Activated naive CD4-positive, alpha-beta T cell treated with Interleukin-2 at 50 U/mL for 16 hours (primary cell): ENCODE measurements around the gene FKRP.

Experiments
- DNase-seq: peaks from one replicate; pipeline ENCODE4 v3.0.0-alpha.2; 2020

The FKRP gene

GRCh38 chr19:46732172-46732938 lies 13.5 kb upstream of the FKRP start:
- DNase-seq, result no peak

- no peak for DNase-seq
These were observed 12.7 kb upstream of the FKRP start for GRCh38 chr19:46732966-46733689.

- DNase-seq, result no peak
These were observed 12.1 kb upstream of the FKRP start for GRCh38 chr19:46733690-46734292.

GRCh38 chr19:46736531-46737297 lies 9.1 kb upstream of the FKRP start:
- DNase-seq, result no peak

GRCh38 chr19:46737298-46737654 lies 8.6 kb upstream of the FKRP start:
- DNase-seq, result no peak

GRCh38 chr19:46737761-46738171 lies 8.1 kb upstream of the FKRP start:
- DNase-seq, result no peak

GRCh38 chr19:46739290-46739771 lies 6.5 kb upstream of the FKRP start:
- DNase-seq, result no peak

- no peak for DNase-seq
These were observed 4.4 kb upstream of the FKRP start for GRCh38 chr19:46741447-46741846.

GRCh38 chr19:46742926-46743480 lies 2.9 kb upstream of the FKRP start:
- no peak for DNase-seq

GRCh38 chr19:46744005-46744691 lies 1.7 kb upstream of the FKRP start:
- DNase-seq, result no peak

GRCh38 chr19:46745030-46745429 lies 827 bp upstream of the FKRP start:
- DNase-seq, result no peak

GRCh38 chr19:46746281-46747057 lies 612 bp downstream of the FKRP start, which contains the start of gene STRN4:
Gene STRN4, minus strand, starts transcription at chr19:46746450. Its CDS starts 20 bp downstream, at chr19:46746430.
- DNase-seq, result peak; percentile 58

- DNase-seq, result peak; percentile 81
These were observed 2.7 kb downstream of the FKRP start for GRCh38 chr19:46748325-46749109.

- DNase-seq, result peak; percentile 73
These were observed 7.7 kb downstream of the FKRP start for GRCh38 chr19:46753420-46754155.

- DNase-seq, result no peak
These were observed 9.4 kb downstream of the FKRP start for GRCh38 chr19:46755077-46755852.

- DNase-seq, result no peak
These were observed 10.1 kb downstream of the FKRP start for GRCh38 chr19:46755853-46756543.

GRCh38 chr19:46756544-46756888 lies 10.7 kb downstream of the FKRP start:
- no peak for DNase-seq

GRCh38 chr19:46759206-46759605 lies 13.3 kb downstream of the FKRP start:
- no peak for DNase-seq
